Measurements from ENCODE around the gene LRRC19.
A peak's percentile ranks its signal among the peaks of the same experiment; 100 is the strongest.

The LRRC19 gene

GRCh38 chr9:26951794-26952193 is 53.7 kb downstream of the LRRC19 start:
- no peak for TF ChIP-seq CTCF (IDR thresholded peaks at IDR 0.05; ENCODE audit: extremely low read depth, insufficient read depth, missing control alignments)
- in situ Hi-C loops (cut with MboI; ENCODE audit: low pct_unique_long_range_greater_than_20kb, low sequenced_read_pairs, unreplicated experiment), result no loop called here
- no peak for DNase-seq (ENCODE audit: low spot score)

- in situ Hi-C loops (cut with MboI; ENCODE audit: low pct_unique_long_range_greater_than_20kb, low sequenced_read_pairs, unreplicated experiment), result no loop called here
- DNase-seq (ENCODE audit: low spot score), result no peak
- no peak for TF ChIP-seq CTCF (IDR thresholded peaks at IDR 0.05; ENCODE audit: extremely low read depth, insufficient read depth, missing control alignments)
These were observed 55.0 kb downstream of the LRRC19 start for GRCh38 chr9:26950521-26950920.

GRCh38 chr9:26949637-26950069 is 55.8 kb downstream of the LRRC19 start:
- no peak for TF ChIP-seq CTCF (IDR thresholded peaks at IDR 0.05; ENCODE audit: extremely low read depth, insufficient read depth, missing control alignments)
- in situ Hi-C loops (cut with MboI; ENCODE audit: low pct_unique_long_range_greater_than_20kb, low sequenced_read_pairs, unreplicated experiment), result no loop called here
- DNase-seq (ENCODE audit: low spot score), result no peak

GRCh38 chr9:26947736-26948135 is 57.7 kb downstream of the LRRC19 start:
- no peak for DNase-seq (ENCODE audit: low spot score)

GRCh38 chr9:26946753-26947727 is 58.4 kb downstream of the LRRC19 start, which contains the start of gene PLAA:
PLAA (minus strand) TSS chr9:26947242; CDS start chr9:26947045, 197 bp downstream.
- DNase-seq (ENCODE audit: low spot score), result peak; percentile 91
- in situ Hi-C loops (cut with MboI; ENCODE audit: low pct_unique_long_range_greater_than_20kb, low sequenced_read_pairs, unreplicated experiment), result no loop called here
- TF ChIP-seq CTCF (IDR thresholded peaks at IDR 0.05; ENCODE audit: extremely low read depth, insufficient read depth, missing control alignments), result peak; percentile 13

More at GRCh38 chr9:26947736-26948135, 57.7 kb downstream of the LRRC19 start:
- no peak for TF ChIP-seq CTCF (IDR thresholded peaks at IDR 0.05; ENCODE audit: extremely low read depth, insufficient read depth, missing control alignments)
- in situ Hi-C loops (cut with MboI; ENCODE audit: low pct_unique_long_range_greater_than_20kb, low sequenced_read_pairs, unreplicated experiment), result no loop called here

GRCh38 chr9:26945591-26945990 is 59.9 kb downstream of the LRRC19 start:
- no peak for DNase-seq (ENCODE audit: low spot score)
- in situ Hi-C loops (cut with MboI; ENCODE audit: low pct_unique_long_range_greater_than_20kb, low sequenced_read_pairs, unreplicated experiment), result no loop called here
- no peak for TF ChIP-seq CTCF (IDR thresholded peaks at IDR 0.05; ENCODE audit: extremely low read depth, insufficient read depth, missing control alignments)

Data from GM13977 (cell line).